KMS-11 (cell line): ENCODE data around the gene PNMT.
"Not testable (repeated sequence)": the region's sequence is repeated elsewhere in the genome, so short reads cannot be mapped to it uniquely, and the experiment has no call there.

Experiments used
- H2AFZ ChIP-seq: fragments of 200-600 bp; sonication (generic); 2 replicates; pipeline ENCODE4 v1.6.1; 2016; ENCODE audit warnings: antibody characterized with exemption, mixed run types, low read depth
- H3K27ac ChIP-seq: fragments of 200-600 bp; sonication (generic); 2 replicates; pipeline ENCODE4 v1.6.1; 2016; ENCODE audit warnings: mild to moderate bottlenecking, mixed run types
- H3K27me3 ChIP-seq: fragments of 200-600 bp; sonication (generic); 2 replicates; pipeline ENCODE4 v1.6.1; 2017; ENCODE audit warnings: mild to moderate bottlenecking, low read depth, mixed run types, moderate library complexity; ENCODE audit not compliant: insufficient read depth
- H3K36me3 ChIP-seq: fragments of 200-600 bp; sonication (generic); 2 replicates; pipeline ENCODE4 v1.6.1; 2017; ENCODE audit warnings: mild to moderate bottlenecking, mixed run types; ENCODE audit not compliant: insufficient read depth
- H3K4me1 ChIP-seq: fragments of 200-600 bp; sonication (generic); 2 replicates; pipeline ENCODE4 v1.6.1; 2016; ENCODE audit warnings: mild to moderate bottlenecking, low read depth, mixed run types; ENCODE audit not compliant: poor library complexity, severe bottlenecking
- H3K4me2 ChIP-seq: fragments of 200-600 bp; sonication (generic); 2 replicates; pipeline ENCODE4 v1.7.0; 2016; ENCODE audit warnings: mild to moderate bottlenecking, mixed run types
- H3K4me3 ChIP-seq: fragments of 200-600 bp; sonication (generic); IDR thresholded peaks from 2 replicates; pipeline ENCODE4 v1.6.1; 2017; ENCODE audit warnings: low read depth, low read length, mixed read lengths; ENCODE audit not compliant: insufficient read depth
- H3K79me2 ChIP-seq: fragments of 200-600 bp; sonication (generic); 2 replicates; pipeline ENCODE4 v1.6.1; 2016; ENCODE audit warnings: low read depth, mixed run types; ENCODE audit not compliant: insufficient read depth
- H3K9ac ChIP-seq: fragments of 200-600 bp; sonication (generic); 2 replicates; pipeline ENCODE4 v1.6.1; 2016; ENCODE audit warnings: mild to moderate bottlenecking, mixed run types
- H4K20me1 ChIP-seq: fragments of 200-600 bp; sonication (generic); 2 replicates; pipeline ENCODE4 v1.6.1; 2016; ENCODE audit warnings: mild to moderate bottlenecking, mixed run types; ENCODE audit not compliant: insufficient read depth
- TF ChIP-seq, protein P1 (sequence below): fragments of 200-600 bp; sonication (generic); conservative IDR thresholded peaks from 2 replicates; pipeline ENCODE4 v1.6.1; 2017; ENCODE audit warnings: low read depth, mild to moderate bottlenecking, antibody characterized with exemption, low read length, moderate library complexity, mixed read lengths

Gene PNMT

DNA sequence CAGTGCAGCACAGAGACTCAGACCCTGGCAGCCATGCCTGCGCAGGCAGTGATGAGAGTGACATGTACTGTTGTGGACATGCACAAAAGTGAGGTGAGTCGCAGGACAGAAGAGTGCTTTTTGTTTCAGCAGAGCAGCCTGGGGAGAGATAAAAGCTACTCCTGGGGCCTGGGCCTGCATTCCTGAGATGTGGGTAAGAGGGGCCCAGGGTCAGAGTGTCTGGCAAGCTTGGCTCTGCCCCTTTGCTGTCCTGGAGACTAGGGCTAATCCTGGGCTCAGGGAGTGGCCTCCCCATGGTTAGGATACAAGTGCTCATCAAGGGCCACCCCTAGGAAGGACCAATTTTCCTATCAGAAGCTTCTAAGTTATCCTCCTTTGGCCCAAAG, 26.8 kb downstream of the PNMT start:
- H3K79me2 ChIP-seq, result no peaks in the 10 kb centered on the region
- no peak overlapping the region for H3K4me3 ChIP-seq
- H3K27me3 ChIP-seq, result no peaks in the 10 kb centered on the region
- no peak overlapping the region for H2AFZ ChIP-seq
- no peaks in the 10 kb centered on the region for H3K36me3 ChIP-seq
- H3K9ac ChIP-seq, result no peak overlapping the region
- no peaks in the 10 kb centered on the region for H3K4me1 ChIP-seq
- no peaks in the 10 kb centered on the region for H4K20me1 ChIP-seq
- H3K4me2 ChIP-seq, result no peak overlapping the region
- H3K27ac ChIP-seq, result no peak overlapping the region
- TF ChIP-seq, protein P1, sequence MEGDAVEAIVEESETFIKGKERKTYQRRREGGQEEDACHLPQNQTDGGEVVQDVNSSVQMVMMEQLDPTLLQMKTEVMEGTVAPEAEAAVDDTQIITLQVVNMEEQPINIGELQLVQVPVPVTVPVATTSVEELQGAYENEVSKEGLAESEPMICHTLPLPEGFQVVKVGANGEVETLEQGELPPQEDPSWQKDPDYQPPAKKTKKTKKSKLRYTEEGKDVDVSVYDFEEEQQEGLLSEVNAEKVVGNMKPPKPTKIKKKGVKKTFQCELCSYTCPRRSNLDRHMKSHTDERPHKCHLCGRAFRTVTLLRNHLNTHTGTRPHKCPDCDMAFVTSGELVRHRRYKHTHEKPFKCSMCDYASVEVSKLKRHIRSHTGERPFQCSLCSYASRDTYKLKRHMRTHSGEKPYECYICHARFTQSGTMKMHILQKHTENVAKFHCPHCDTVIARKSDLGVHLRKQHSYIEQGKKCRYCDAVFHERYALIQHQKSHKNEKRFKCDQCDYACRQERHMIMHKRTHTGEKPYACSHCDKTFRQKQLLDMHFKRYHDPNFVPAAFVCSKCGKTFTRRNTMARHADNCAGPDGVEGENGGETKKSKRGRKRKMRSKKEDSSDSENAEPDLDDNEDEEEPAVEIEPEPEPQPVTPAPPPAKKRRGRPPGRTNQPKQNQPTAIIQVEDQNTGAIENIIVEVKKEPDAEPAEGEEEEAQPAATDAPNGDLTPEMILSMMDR, result no peak

DNA sequence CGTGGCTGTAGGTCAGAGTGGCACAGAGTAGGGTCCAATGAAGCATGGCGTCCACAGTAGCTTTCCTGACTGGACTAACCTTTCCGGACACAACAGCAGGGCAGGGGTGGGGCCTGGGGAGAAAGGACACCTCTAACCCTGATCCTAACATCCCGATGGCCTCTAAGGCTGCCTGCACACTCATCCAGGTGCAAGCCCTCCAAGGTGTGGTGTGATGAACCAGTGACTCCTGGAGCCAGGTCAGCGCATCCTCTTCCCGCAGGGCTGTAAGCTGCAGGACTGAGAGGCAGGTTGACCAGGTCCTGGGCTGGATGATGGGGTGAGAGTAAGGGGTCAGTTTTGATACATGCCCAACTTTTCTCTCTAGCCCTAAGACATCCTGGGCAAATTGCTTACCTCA, 28.5 kb downstream of the PNMT start:
- peaks cover 4% of the 10 kb centered on the region for H3K4me1 ChIP-seq
- H3K9ac ChIP-seq, result no peak overlapping the region
- H4K20me1 ChIP-seq, result no peaks in the 10 kb centered on the region
- TF ChIP-seq, protein P1, result no peak
- H3K27me3 ChIP-seq, result no peaks in the 10 kb centered on the region
- H3K79me2 ChIP-seq, result no peaks in the 10 kb centered on the region
- no peaks in the 10 kb centered on the region for H3K36me3 ChIP-seq
- H3K4me2 ChIP-seq, result no peak overlapping the region
- no peak overlapping the region for H2AFZ ChIP-seq
- H3K4me3 ChIP-seq, result no peak overlapping the region
- H3K27ac ChIP-seq, result no peak overlapping the region

DNA sequence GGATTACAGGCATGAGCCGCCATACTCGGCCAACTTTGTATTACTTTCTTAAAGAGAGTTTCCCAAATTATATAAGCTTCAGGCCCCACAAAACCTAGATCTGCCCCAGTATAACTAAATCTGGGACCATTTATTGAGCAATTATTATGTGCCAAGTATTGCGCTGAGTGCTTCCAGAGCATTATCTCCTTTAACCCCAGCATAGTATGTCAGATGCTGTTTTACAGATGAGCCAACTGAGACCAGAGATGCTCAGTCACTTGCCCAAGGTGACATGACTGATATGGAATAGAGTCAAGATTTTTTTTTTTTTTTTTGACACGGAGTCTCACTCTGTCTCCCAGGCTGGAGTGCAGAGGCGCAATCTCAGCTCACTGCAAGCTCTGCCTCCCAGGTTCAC, 29.7 kb downstream of the PNMT start:
- no peaks in the 10 kb centered on the region for H3K27me3 ChIP-seq
- no peak overlapping the region for H3K9ac ChIP-seq
- no peak overlapping the region for H2AFZ ChIP-seq
- H3K27ac ChIP-seq, result no peak overlapping the region
- no peaks in the 10 kb centered on the region for H4K20me1 ChIP-seq
- H3K4me1 ChIP-seq, result peaks cover 16% of the 10 kb centered on the region
- TF ChIP-seq, protein P1, result no peak
- no peaks in the 10 kb centered on the region for H3K36me3 ChIP-seq
- no peak overlapping the region for H3K4me3 ChIP-seq
- no peak overlapping the region for H3K4me2 ChIP-seq
- H3K79me2 ChIP-seq, result no peaks in the 10 kb centered on the region

DNA sequence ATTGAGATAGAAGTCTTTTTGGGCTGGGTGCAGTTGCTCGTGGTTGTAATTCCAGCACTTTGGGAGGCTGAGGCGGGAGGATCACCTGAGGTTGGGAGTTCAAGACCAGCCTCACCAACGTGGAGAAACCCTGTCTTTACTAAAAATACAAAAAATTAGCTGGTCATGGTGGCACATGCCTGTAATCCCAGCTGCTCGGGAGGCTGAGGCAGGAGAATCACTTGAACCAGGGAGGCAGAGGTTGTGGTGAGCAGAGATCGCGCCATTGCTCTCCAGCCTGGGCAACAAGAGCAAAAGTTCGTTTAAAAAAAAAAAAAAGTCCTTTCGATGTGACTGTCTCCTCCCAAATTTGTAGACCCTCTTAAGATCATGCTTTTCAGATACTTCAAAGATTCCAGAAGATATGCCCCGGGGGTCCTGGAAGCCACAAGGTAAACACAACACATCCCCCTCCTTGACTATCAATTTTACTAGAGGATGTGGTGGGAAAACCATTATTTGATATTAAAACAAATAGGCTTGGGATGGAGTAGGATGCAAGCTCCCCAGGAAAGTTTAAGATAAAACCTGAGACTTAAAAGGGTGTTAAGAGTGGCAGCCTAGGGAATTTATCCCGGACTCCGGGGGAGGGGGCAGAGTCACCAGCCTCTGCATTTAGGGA, 31.0 kb downstream of the PNMT start:
- not testable (repeated sequence) for H3K36me3 ChIP-seq, H3K27ac ChIP-seq, H3K79me2 ChIP-seq, H4K20me1 ChIP-seq, H3K4me2 ChIP-seq, H3K4me3 ChIP-seq, H3K27me3 ChIP-seq, H2AFZ ChIP-seq, H3K9ac ChIP-seq
- H3K4me1 ChIP-seq, result peaks cover 29% of the 10 kb centered on the region

DNA sequence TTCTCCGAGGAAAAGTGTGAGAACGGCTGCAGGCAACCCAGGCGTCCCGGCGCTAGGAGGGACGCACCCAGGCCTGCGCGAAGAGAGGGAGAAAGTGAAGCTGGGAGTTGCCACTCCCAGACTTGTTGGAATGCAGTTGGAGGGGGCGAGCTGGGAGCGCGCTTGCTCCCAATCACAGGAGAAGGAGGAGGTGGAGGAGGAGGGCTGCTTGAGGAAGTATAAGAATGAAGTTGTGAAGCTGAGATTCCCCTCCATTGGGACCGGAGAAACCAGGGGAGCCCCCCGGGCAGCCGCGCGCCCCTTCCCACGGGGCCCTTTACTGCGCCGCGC, 31.5 kb downstream of the PNMT start, which contains the start of gene ERBB2:
TSS of gene ERBB2 (plus strand) at position 247 of the 330 bp plus-strand sequence. CDS start 175 bp downstream, outside the sequence.
- H3K9ac ChIP-seq, result no peak within 1 kb of the TSS
- H3K27ac ChIP-seq, result no peak within 1 kb of the TSS
- H3K79me2 ChIP-seq, result no peaks in the 10 kb centered on the region

More for the DNA sequence above, 31.5 kb downstream of the PNMT start, which contains the start of gene ERBB2:
- Histone ChIP-seq H3K4me2 (no peak within 1 kb of the TSS), H2AFZ (no peak within 1 kb of the TSS), H4K20me1 (no peaks in the 10 kb centered on the region), H3K27me3 (no peaks in the 10 kb centered on the region), H3K4me3 (no peak within 1 kb of the TSS), H3K4me1 (peaks cover 34% of the 10 kb centered on the region), H3K36me3 (no peaks in the 10 kb centered on the region)
- TF ChIP-seq, protein P1, result no peak
